OCI-LY3 (cell line): ENCODE data around the gene PRXL2A.

Experiments used
- CTCF ChIP-seq: fragments of 200-600, 300-600 bp; sonication (generic); IDR thresholded peaks from 2 replicates; pipeline ENCODE4 v1.5.1; 2014; ENCODE audit warnings: antibody characterized with exemption, low read length, low read depth
- EZH2phosphoT487 ChIP-seq: fragments of 200-600 bp; shearing (Covaris generic); IDR thresholded peaks from 2 replicates; pipeline ENCODE4 v1.6.1; 2018; ENCODE audit warnings: antibody characterized with exemption, mixed run types, low read depth

- no peak for TF ChIP-seq CTCF
- TF ChIP-seq EZH2phosphoT487, result no peak
These were observed 5.1 kb downstream of the PRXL2A start for GRCh38 chr10:80413271-80413996.
